Adrenal gland (tissue), 5 donors: ENCODE measurements around the gene PRKAR1A.

Experiments
- POLR2A ChIP-seq, 2 donors: fragments of 450-650 bp; IDR thresholded peaks; one replicate each; pipeline ENCODE4 v1.6.1; 2017; ENCODE audit warnings: antibody characterized with exemption in 2 of 2, mild to moderate bottlenecking in 2 of 2, moderate library complexity in 1 of 2
- TF ChIP-seq, protein P1 (sequence below), 6 experiments: fragments of 450-650 bp in 4 of 6; fragments of 200-600 bp in 2 of 6; sonication (generic) in 1 of 6; IDR thresholded peaks; 1 replicate in 5 of 6; 2 replicates in 1 of 6; pipeline versions ENCODE4 v1.5.1 to v1.8.0; 2016 to 2021; ENCODE audit warnings: antibody characterized with exemption in 6 of 6, mild to moderate bottlenecking in 2 of 6, moderate library complexity in 1 of 6
- donor health status: DM: no; HTN: no; CAD: no.

DNA sequence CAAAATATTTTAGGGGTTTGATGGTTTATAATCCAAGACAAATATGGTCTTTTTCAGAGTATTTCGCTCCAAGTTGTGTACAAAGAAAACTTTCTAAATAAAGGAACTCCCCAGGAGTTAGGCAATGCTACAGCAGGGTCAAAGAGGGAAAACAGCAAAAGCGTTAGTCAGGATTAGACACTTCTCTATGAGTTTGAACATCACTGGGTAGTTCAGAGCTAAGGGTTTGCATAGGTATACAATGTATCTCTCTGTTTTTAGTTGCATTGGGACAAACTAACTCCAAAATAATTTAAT, 54.2 kb downstream of the PRKAR1A start:
- TF ChIP-seq, protein P1, sequence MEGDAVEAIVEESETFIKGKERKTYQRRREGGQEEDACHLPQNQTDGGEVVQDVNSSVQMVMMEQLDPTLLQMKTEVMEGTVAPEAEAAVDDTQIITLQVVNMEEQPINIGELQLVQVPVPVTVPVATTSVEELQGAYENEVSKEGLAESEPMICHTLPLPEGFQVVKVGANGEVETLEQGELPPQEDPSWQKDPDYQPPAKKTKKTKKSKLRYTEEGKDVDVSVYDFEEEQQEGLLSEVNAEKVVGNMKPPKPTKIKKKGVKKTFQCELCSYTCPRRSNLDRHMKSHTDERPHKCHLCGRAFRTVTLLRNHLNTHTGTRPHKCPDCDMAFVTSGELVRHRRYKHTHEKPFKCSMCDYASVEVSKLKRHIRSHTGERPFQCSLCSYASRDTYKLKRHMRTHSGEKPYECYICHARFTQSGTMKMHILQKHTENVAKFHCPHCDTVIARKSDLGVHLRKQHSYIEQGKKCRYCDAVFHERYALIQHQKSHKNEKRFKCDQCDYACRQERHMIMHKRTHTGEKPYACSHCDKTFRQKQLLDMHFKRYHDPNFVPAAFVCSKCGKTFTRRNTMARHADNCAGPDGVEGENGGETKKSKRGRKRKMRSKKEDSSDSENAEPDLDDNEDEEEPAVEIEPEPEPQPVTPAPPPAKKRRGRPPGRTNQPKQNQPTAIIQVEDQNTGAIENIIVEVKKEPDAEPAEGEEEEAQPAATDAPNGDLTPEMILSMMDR (IDR thresholded peaks at IDR 0.05) = no peak
- no peak for TF ChIP-seq POLR2A (IDR thresholded peaks at IDR 0.05)
